Activated naive CD8-positive, alpha-beta T cell treated with anti-CD3 and anti-CD28 coated beads, Interleukin-2, amount 50 U/mL, for 16 hours (primary cell): ENCODE data around the gene GJA9.
"Not testable (repeated sequence)": the region's sequence is repeated elsewhere in the genome, so short reads cannot be mapped to it uniquely, and the experiment has no call there.

Source experiments
- DNase-seq: peaks from one replicate; pipeline ENCODE4 v3.0.0-alpha.2; 2020; ENCODE audit warnings: low read depth, low spot score

The GJA9 gene

DNA sequence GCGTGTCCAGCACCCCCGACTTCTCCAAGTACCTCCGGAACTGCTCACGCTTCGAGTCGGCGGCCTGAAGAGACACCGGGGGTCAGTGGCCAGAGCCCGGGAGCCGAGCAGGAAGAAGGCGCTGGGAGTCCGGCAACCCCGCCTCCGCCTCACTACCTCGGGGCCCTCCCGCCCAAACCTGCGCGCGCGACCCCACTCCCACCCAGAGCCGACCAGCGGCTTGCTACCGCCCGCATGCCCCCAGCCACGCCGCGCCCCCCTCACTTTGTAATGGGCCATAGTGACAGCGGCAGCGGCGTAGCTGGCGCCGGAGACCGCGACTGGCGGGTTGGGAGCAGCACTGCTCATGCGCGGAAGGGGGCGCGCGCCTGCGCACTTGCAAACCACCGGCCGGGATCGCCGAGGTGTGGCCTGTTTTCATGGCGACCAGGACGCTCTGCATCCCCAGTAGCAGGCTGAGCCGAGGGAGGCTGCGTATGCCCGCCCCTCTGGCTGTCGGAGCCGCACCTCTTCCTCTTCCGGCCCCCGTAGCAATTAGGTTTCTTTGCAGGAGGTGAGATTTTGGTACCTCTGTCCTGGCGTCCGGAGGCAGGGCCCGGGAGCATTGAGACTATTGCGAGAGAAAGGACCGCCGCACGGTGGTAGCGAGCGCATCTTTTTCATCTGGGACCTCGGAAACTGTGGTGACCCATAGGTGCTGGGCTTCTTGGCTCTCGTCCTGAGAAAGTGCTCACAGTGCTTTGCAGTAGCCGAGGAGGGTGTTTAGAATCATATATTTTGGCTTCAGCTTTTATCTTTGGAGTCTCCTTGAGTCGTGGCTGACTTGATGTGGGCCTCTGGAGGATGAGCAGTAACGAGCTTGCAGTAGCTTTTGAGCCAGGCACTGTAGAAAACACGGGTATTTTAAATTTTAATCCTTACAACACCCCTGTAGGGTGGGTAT, 8.1 kb downstream of the GJA9 start, which contains the start of gene MYCBP:
Gene MYCBP (minus strand): TSS at position 322 of the 943 bp plus-strand sequence. CDS start 43 bp downstream, at position 279.
- DNase-seq, result peak; percentile 93

GRCh38 chr1:38872401-38873026, 8.9 kb downstream of the GJA9 start:
- no peak for DNase-seq

DNA sequence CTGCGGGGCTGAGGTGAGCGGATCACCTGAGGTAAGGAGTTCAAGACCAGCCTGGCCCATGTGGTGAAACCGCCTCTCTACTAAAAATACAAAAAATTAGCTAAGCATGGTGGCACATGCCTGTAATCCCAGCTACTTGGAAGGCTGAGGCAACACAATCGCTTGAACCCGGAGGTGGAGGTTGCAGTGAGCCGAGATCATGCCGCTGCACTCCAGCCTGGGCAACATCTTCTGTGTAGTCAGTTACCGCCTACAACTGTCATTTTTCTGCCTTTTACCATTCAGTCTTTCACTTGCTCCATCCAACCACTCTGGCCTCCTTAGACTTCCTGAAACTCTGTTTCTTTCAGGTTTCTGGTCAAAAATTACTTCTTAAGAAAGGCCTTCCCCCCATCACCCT, 10.4 kb downstream of the GJA9 start:
- no peak for DNase-seq

DNA sequence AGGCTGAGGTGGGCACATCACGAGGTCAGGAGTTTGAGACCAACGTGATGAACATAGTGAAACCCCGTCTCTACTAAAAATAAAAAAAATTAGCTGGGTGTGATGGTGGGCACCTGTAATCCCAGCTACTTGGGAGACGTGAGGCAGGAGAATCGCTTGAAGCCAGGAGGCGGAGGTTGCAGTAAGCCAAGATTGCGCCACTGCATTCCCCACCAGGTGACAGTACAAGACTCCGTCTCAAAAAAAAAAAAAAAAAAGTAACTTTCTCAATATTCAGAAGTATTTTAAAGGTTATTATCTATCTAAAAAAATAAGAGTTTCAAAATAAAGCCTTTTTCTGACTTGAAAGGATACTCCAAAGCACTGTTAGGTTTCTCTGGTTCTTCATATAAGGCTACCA, 14.2 kb downstream of the GJA9 start:
- DNase-seq, result no peak

DNA sequence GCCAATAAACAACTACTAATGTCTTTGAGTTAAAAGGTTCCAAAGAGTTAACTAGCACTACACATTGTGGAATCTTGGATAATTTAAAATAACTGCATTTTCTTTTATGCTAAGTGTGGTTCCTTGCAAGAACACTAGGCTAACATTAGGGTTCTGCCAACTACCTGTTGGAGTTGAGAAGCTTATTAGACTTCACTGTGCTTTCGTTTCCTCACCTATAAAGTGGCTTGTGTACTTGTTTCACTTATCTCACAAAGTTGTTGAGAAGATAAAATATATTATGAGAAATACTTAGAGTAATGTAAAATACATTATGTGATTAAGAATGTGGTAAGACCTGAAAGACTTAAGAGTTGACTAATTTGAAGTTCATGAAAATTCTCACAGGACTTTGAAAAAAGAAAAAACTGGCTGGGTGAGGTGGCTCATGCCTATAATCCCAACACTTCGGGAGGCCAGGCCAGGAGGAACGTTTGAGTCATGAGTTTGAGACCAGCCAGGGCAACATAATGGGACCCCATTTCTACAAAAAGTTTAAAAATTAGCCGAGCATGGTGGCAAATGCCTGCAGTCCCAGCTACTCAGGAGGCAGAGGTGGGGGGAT, 16.2 kb downstream of the GJA9 start:
- no peak for DNase-seq

DNA sequence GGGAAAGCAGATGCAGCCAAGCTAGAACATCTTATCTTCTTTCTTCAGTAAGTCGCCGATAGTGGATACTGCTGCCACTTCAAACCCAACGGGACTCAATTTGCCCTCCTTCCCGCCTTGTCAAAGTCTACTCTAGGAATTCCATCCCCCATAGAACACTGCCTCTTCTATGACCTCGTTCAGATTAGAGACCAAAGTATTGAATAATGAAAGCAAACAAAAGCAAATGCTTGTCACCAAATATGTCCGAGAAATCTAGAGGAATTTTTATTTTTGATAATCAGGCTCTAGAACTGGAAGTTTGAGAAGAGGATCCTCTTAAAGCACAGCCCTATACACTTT, 21.0 kb downstream of the GJA9 start:
- no peak for DNase-seq

DNA sequence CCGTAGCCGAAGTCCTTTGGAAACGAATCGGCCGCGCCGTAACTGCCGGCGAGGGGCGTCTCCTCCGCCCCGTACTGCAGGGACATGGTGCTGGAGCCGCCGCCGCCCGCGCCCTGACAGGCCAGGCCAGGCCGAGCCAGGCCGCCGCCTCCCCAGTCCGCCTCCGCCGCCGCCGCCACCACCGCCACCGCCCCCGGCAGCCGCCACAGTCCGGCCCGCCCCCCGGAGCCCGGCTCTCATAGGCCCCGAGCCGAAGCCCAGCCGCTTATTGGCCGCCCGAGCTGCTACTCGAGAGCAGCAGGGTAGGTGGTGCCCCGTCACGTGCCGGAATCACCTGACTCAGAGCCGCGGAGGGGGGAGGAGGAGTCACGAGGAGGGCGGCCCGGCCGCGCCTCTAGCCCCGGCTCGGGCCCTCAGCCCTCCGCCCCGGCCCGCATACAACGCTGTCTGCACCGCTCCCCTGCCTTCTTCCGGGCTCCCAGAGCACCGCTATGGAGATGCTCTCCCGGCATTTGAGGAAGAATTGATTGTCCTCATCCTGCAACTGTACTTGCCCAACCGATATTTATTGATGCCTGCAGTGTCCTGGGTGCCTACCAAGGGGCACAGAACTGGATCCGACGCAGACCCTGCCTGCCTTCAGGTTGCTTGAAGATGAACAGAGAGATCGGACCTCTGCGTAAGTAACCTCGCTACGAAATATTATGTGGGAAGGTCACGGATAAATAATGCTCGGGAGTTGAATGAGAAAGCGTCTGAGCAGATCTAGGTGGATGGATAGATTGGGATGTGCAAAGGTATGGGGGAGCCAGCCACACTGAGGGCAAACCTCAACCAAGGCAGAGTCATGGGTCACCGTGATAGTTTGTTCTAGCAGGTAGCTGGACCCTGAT, 21.6 kb downstream of the GJA9 start, which contains the start of gene RRAGC:
Gene RRAGC (minus strand): TSS at position 212 of the 893 bp plus-strand sequence. CDS start 126 bp downstream, at position 86.
- peak; percentile 95 for DNase-seq

DNA sequence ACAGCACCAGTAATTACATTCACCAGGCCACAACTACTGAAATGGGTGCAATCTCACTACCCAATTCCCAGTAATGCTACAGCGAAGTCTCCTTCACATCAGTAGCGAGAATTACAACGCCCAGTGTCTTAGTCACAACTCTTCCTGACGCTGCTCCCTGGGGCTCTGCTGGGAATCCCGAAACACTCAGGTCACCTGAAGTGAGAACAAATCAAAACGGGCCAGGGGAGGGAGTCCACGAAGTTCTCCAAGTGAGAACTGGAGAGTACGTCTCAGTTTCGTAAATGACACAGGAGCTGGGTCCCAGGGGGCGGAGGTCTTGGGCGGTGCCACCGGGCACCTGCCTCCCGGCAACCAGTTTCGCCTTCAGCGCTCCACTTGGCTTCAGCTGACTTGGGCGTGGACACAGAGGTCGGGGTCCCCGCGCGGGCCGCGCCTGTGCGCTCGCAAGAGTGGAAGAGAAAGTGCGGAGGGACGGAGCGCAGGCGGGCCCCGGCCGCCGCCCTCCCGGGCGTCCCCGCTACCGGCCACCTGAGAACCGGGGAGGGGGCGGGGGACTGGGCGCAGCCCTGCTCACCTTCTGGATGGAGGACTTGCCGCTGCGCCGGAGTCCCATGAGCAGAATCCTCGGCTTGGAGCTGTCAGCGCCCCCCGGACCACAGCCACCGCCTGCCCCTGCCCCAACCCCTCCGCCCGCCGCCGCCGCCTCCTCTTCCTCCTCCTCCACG, 22.4 kb downstream of the GJA9 start:
- no peak for DNase-seq

GRCh38 chr1:38852780-38853179, 28.6 kb downstream of the GJA9 start:
- DNase-seq, result no peak

DNA sequence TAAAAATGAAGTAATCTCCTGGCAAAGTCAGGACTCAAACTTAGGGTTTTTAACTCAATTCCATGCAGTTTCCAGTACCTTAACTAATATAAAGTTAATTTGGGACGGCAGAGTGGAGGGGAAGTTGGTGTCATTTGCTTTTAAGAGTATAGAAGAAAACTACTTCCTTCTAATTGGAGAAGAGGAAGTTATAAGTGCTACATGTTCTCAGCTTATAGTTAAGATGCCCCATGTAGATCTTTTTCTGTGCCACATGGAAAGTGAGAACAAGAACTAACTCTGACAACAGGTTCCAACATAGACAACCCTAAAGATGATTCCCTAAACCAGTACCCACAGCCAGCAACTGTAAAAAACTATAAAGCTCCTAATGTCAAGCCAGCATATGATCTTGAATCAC, 33.3 kb downstream of the GJA9 start:
- no peak for DNase-seq

- no peak for DNase-seq
Observed at GRCh38 chr1:38846210-38846609, 35.2 kb downstream of the GJA9 start.

DNA sequence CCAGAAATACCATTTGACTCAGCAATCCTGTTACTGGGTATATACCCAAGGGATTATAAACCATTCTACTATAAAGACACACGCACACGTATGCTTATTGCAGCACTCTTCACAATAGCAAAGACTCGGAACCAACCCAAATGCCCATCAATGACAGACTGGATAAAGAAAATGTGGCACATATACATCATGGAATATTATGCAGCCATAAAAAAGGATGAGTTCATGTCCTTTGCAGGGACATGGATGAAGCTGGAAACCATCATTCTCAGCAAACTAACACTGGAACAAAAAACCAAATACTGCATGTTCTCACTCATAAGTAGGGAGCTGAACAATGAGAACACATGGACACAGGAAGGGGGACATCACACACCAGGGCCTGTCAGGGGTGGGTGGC, 36.3 kb downstream of the GJA9 start:
- not testable (repeated sequence) for DNase-seq

DNA sequence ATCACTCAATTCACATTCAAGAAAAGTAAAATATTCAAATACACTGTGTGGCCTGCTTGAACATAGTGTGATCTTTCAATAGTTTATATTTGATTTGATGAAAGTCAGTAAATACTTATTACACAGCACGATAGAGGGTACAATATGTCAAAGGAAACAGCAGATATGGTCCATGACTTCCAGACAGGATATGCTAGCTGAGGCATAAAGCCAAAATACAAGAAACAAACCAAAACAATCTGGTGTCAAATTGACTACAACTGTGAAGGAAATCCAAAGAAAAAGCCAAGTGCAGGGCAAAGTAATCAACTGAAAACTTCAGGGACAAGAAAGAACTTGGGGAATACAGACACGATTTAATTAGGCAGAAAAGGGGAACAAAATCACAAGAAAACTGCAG, 41.1 kb downstream of the GJA9 start:
- no peak for DNase-seq

DNA sequence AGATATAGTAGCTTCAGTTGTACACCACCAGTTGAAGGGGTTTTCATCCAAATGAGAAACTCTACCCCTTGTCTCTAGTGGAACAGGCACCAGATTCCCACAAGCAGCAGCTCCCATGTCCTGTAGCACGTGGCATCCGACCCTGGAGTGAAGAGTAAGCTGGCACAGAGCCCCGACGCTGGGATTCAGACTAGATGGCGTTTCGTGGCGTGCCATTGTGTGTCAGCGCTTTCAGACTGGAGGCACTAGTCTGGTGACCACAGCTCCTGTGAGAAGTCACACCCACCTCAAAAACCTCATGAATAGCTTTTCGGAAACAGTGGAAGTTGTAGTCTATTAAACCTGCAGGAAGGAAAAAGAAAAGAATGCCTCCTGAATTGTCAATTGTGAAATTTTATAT, 42.0 kb downstream of the GJA9 start:
- DNase-seq, result no peak

GRCh38 chr1:38836316-38836715, 45.1 kb downstream of the GJA9 start:
- DNase-seq, result not testable (repeated sequence)

DNA sequence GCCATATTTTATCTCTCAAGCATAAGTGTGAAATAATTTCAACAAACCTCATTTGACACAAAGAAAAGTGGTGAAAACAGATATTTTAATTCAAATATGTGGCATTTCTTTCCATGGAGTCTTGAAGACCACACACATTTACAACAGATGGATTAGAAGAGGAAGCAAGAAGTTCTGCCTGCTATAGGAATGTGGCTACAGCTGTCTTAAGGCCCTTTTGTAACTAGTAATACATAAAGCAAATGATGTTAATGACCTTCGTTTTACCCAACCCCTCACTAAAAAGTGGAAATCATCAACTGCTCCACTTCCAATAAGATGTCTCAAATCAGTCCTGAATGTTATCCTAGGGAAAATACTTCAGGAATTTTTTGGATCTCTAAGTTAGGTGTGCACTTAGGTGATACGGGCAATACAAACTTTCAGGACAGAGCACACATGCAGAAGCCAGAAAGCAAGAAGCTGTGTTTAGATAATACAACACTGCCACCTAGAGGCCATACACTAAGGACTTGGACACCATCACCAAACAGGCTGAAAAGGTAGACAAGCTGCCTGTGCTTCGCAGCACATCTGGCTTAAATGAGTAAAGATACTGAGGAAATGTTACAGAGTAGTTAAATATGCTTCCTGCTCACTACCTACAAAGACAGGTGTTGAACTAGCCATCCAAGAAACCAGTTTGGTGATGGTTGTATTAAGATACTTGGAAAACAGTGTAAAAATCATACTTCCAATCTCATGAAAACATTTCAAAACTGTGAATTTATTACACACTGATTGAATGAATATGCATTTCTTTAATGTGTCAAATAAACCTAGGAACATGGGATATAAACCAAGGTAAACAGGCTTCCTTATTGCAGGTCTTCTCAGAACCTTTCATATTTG, 46.2 kb downstream of the GJA9 start:
- DNase-seq, result no peak

DNA sequence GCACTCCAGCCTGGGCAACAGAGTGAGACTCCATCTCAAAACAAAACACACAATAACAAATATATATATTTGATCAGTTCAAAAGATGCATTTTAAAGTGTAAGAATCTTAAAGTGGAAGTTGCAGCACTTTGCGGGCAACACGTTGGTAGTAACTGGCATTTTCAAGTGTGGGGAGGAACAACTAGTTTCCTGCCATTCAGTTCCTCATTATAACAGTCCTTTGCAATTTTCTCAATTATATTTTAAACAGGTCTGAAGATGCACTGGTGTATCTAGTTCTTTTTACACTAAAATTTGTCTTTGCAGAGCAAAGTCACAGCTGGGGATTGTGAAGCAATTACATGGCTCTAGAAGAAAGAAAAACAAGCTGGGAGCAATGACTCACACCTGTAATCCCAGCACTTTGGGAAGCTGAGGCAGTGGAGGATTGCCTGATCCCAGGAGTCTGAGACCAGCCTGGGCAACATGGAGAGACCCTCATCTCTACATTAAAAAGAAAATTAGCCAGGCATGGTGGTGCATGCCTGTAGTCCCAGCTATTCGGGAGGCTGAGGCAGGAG, 47.1 kb downstream of the GJA9 start:
- DNase-seq, result no peak

GRCh38 chr1:38833146-38833545, 48.2 kb downstream of the GJA9 start:
- no peak for DNase-seq

- no peak for DNase-seq
Observed at GRCh38 chr1:38832370-38832734, 49.0 kb downstream of the GJA9 start.
